ENCODE measurements around the gene DCBLD2.

The DCBLD2 gene

GRCh38 chr3:98766924-98767323 lies 134.6 kb downstream of the DCBLD2 start:
- no peak for DNase-seq (ENCODE audit: low read depth)

GRCh38 chr3:98765721-98766120 lies 135.8 kb downstream of the DCBLD2 start:
- no peak for DNase-seq (ENCODE audit: low read depth)

GRCh38 chr3:98764472-98764884 lies 137.0 kb downstream of the DCBLD2 start:
- DNase-seq (ENCODE audit: low read depth): no peak

- DNase-seq (ENCODE audit: low read depth): no peak
Observed at GRCh38 chr3:98763819-98764418, 137.6 kb downstream of the DCBLD2 start.

GRCh38 chr3:98763076-98763475 lies 138.4 kb downstream of the DCBLD2 start, which contains the start of gene ST3GAL6:
TSS of gene ST3GAL6 (plus strand) at chr3:98763340. CDS start at chr3:98768441, 5,101 bp downstream.
- DNase-seq (ENCODE audit: low read depth): no peak

- DNase-seq (ENCODE audit: low read depth): no peak
Observed at GRCh38 chr3:98761643-98762229, 139.8 kb downstream of the DCBLD2 start.

- no peak for DNase-seq (ENCODE audit: low read depth)
Observed at GRCh38 chr3:98759629-98760028, 141.9 kb downstream of the DCBLD2 start.

- DNase-seq (ENCODE audit: low read depth): no peak
Observed at GRCh38 chr3:98755601-98756000, 145.9 kb downstream of the DCBLD2 start.

- no peak for DNase-seq (ENCODE audit: low read depth)
Observed at GRCh38 chr3:98754483-98754882, 147.0 kb downstream of the DCBLD2 start.

- DNase-seq (ENCODE audit: low read depth): no peak
Observed at GRCh38 chr3:98750276-98750919, 151.1 kb downstream of the DCBLD2 start.

- no peak for DNase-seq (ENCODE audit: low read depth)
Observed at GRCh38 chr3:98746882-98747281, 154.6 kb downstream of the DCBLD2 start.

GRCh38 chr3:98746122-98746521 lies 155.4 kb downstream of the DCBLD2 start:
- no peak for DNase-seq (ENCODE audit: low read depth)
